HepG2 (cell line): ENCODE measurements around the gene RAP1GAP2. TPM values are rescaled to one million over a fixed set of nuclear protein-coding genes. Genes with fewer than 3 reads are reported as not detected.

ENCODE experiments used
- ATAC-seq: fragments of 200-7000 bp; cut with Tn5 transposase; 3 replicates; pipeline ENCODE4 v1.9.1; 2020; ENCODE audit warnings: mild to moderate bottlenecking, moderate library complexity
- BruUV-seq: library from RNA; stranded (reverse); fragments of 400-500 nt; replicated peaks from 2 replicates; lab custom pipeline; 2021; lab: Mats Ljungman, UMichigan
- CTCF ChIA-PET: fragments of 300-600 bp; formaldehyde crosslinking; extraction: SDS; loops from one replicate; lab custom pipeline; 2021; ENCODE audit warnings: low total read pairs, inconsistent platforms, low intra/inter-chr PET ratio; lab: Yijun Ruan, JAX
- POLR2A ChIA-PET: fragments of 350-600 bp; sonication (Branson Sonifier 250); formaldehyde crosslinking; loops from one replicate; lab custom pipeline; 2020; ENCODE audit warnings: antibody characterized with exemption, inconsistent platforms; lab: Yijun Ruan, JAX
- DNase-seq: peaks from one replicate; pipeline ENCODE4 v3.0.0-alpha.2; 2015; ENCODE audit warnings: low spot score
- FAIRE-seq: peaks from 3 replicates; lab custom pipeline; 2011; peaks lifted over from hg19 to GRCh38; lab: Jason Lieb, UNC
- H2AFZ ChIP-seq: one replicate; pipeline ENCODE4 v1.6.1; 2011; ENCODE audit warnings: low read length, inconsistent platforms
- H3K27ac ChIP-seq: fragments of 300-600 bp; 3 replicates; pipeline ENCODE4 v1.8.0; 2011; ENCODE audit warnings: mixed run types, mild to moderate bottlenecking, mixed read lengths, low read length, inconsistent platforms; ENCODE audit not compliant: insufficient read depth; ENCODE audit errors: extremely low read length
- H3K27me3 ChIP-seq, 2 experiments: fragments of 200-600 bp in 1 of 2; 2 replicates in 1 of 2; 3 replicates in 1 of 2; pipeline versions ENCODE4 v1.6.0 to v1.8.0; 2011; ENCODE audit warnings: low read length in 2 of 2, mild to moderate bottlenecking in 2 of 2, moderate library complexity in 2 of 2, inconsistent platforms in 1 of 2; ENCODE audit not compliant: insufficient read depth in 2 of 2, control insufficient read depth in 1 of 2
- H3K36me3 ChIP-seq, 2 experiments: fragments of 200-600 bp in 1 of 2; replicated peaks in 1 of 2; 2 replicates in 1 of 2; 3 replicates in 1 of 2; pipeline versions ENCODE4 v1.5.1 to v1.8.0; 2011; ENCODE audit warnings: low read length in 2 of 2, inconsistent platforms in 1 of 2; ENCODE audit not compliant: insufficient read depth in 2 of 2, control insufficient read depth in 1 of 2
- H3K4me1 ChIP-seq: 2 replicates; pipeline ENCODE4 v1.5.1; 2012; ENCODE audit warnings: low read length, inconsistent platforms; ENCODE audit not compliant: insufficient read depth
- H3K4me2 ChIP-seq: 2 replicates; pipeline ENCODE4 v1.6.0; 2011; ENCODE audit warnings: low read depth, low read length, inconsistent platforms
- H3K4me3 ChIP-seq, 3 experiments: fragments of 200-600 bp in 1 of 3; sonication (generic), shearing (Covaris generic) in 1 of 3; replicated peaks in 1 of 3; 2 replicates each; pipeline ENCODE4 v1.5.1; 2011 to 2016; ENCODE audit warnings: low read length in 3 of 3, inconsistent platforms in 2 of 3, low read depth in 2 of 3, mild to moderate bottlenecking in 2 of 3, control low read depth in 1 of 3, mixed read lengths in 1 of 3; ENCODE audit not compliant: insufficient read depth in 1 of 3
- H3K79me2 ChIP-seq: one replicate; pipeline ENCODE4 v1.6.1; 2011; ENCODE audit warnings: low read length, inconsistent platforms; ENCODE audit not compliant: insufficient read depth
- H3K9ac ChIP-seq: 2 replicates; pipeline ENCODE4 v1.6.0; 2011; ENCODE audit warnings: mild to moderate bottlenecking, low read depth, low read length, inconsistent platforms; ENCODE audit not compliant: insufficient read depth
- H3K9me3 ChIP-seq: 2 replicates; pipeline ENCODE4 v1.5.1; 2012; ENCODE audit warnings: mild to moderate bottlenecking, low read length
- H4K20me1 ChIP-seq: 2 replicates; pipeline ENCODE4 v1.6.0; 2011; ENCODE audit warnings: inconsistent platforms, mild to moderate bottlenecking, low read length, moderate library complexity; ENCODE audit not compliant: insufficient read depth
- ATAD3A ChIP-seq: sonication (generic); formaldehyde crosslinking; IDR thresholded peaks from 2 replicates; pipeline ENCODE4 v1.4.0; 2020; ENCODE audit warnings: missing genetic modification reagents
- CCAR2 ChIP-seq: fragments of 200-400 bp; formaldehyde crosslinking; optimal IDR thresholded peaks from 2 replicates; pipeline ENCODE3; 2018; ENCODE audit warnings: low read depth, mild to moderate bottlenecking, low read length, moderate library complexity
- FOXA3 ChIP-seq: IDR thresholded peaks from 2 replicates; pipeline ENCODE4 v1.6.1; 2016; ENCODE audit warnings: missing genetic modification reagents, missing compliant biosample characterization
- MYC ChIP-seq: sonication (generic); formaldehyde crosslinking; IDR thresholded peaks from 2 replicates; pipeline ENCODE4 v1.9.0; 2021; ENCODE audit warnings: missing genetic modification reagents, borderline replicate concordance
- ZBTB21 ChIP-seq: sonication (generic); formaldehyde crosslinking; IDR thresholded peaks from 2 replicates; pipeline ENCODE4 v1.4.0; 2020; ENCODE audit warnings: missing genetic modification reagents
- ZFP62 ChIP-seq: sonication (generic); formaldehyde crosslinking; IDR thresholded peaks from 2 replicates; pipeline ENCODE4 v1.4.0; 2020; ENCODE audit warnings: missing genetic modification reagents
- ZNF446 ChIP-seq: sonication (generic); formaldehyde crosslinking; IDR thresholded peaks from 2 replicates; pipeline ENCODE4 v1.5.0; 2020; ENCODE audit warnings: mild to moderate bottlenecking, missing genetic modification reagents
- ZNF484 ChIP-seq: sonication (generic); formaldehyde crosslinking; IDR thresholded peaks from 2 replicates; pipeline ENCODE4 v1.5.1; 2020; ENCODE audit warnings: mild to moderate bottlenecking, low read depth, missing genetic modification reagents, borderline replicate concordance
- ZNF619 ChIP-seq: sonication (generic); formaldehyde crosslinking; IDR thresholded peaks from 2 replicates; pipeline ENCODE4 v1.4.0; 2020; ENCODE audit warnings: mild to moderate bottlenecking, missing genetic modification reagents
- WGBS: methylation state at CpG from one replicate; pipeline ENCODE4 v1.1.6; 2017; ENCODE audit warnings: low lambda C conversion rate; 5-methylcytosine and 5-hydroxymethylcytosine counted together
- in situ Hi-C: cut with HindIII; loops from 2 replicates; pipeline ENCODE4 v1.10.0; 2017; ENCODE audit warnings: low pct_unique_long_range_greater_than_20kb; ENCODE audit not compliant: extremely low pct_ligation_motif_present
- intact Hi-C: fragments of 100-400 bp; cut with micrococcal nuclease; formaldehyde crosslinking; loops from one replicate; pipeline ENCODE4 v1.10.0; 2022; ENCODE audit not compliant: unreplicated experiment
- polyA plus RNA-seq, 8 experiments: library from polyadenylated mRNA; depleted of rRNA in 3 of 8; stranded (reverse) in 7 of 8; unstranded in 1 of 8; fragments of >200 nt; fragmentation: Illumina TruSeq in 4 of 8; extraction: Trizol in 4 of 8; gene quantifications; 2 replicates each; pipeline versions ENCODE4 v1.2.1 to v1.2.3, GENCODE V29; 2011 to 2016; ENCODE audit warnings: low read depth in 4 of 8, missing spikeins in 1 of 8, mixed read lengths in 1 of 8; ENCODE audit not compliant: insufficient read depth in 1 of 8
- total RNA-seq, 5 experiments: library from RNA; depleted of rRNA; stranded (reverse); fragments of >200 nt; fragmentation: Illumina TruSeq; extraction: Trizol; gene quantifications; 2 replicates each; pipeline ENCODE4 v1.2.3, GENCODE V29; 2016; ENCODE audit warnings: low read depth in 1 of 5
- TF ChIP-seq, protein P1 (sequence below): sonication (generic); formaldehyde crosslinking; IDR thresholded peaks from 2 replicates; pipeline ENCODE4 v1.5.0; 2020; ENCODE audit warnings: missing genetic modification reagents
- TF ChIP-seq, protein P2 (sequence below): IDR thresholded peaks from 2 replicates; pipeline ENCODE4 v1.6.1; 2012; ENCODE audit warnings: low read length, improper control_type of control experiment

The RAP1GAP2 gene
- total and polyA plus RNA-seq, 2 of the 13 experiments (the other 11 are each of a cell fraction or from before 2014, with no cell fraction given), result 10.9 to 12.0 TPM

DNA sequence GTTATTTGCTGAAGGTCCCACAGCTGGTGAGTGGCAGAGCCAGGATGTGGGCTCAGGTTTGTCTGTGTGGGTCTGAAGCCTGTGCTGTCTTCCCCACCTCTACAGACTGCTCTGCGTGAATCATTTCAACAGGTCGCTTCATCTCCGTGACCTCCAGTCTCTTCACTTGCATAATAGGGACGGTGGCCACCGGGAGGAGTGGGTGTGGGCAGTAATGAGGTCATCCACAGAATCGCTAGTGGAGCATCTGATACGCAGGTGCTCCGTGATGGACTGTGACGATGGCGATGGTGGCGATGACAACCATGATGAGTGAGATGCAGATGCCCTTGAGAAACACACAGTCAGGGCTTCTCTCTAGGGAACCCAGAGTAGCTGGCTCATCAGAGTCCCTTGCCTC, 120.2 kb downstream of the RAP1GAP2 start (continued):
- no peak for TF ChIP-seq ZNF484 (CRISPR knock-in tag)

DNA sequence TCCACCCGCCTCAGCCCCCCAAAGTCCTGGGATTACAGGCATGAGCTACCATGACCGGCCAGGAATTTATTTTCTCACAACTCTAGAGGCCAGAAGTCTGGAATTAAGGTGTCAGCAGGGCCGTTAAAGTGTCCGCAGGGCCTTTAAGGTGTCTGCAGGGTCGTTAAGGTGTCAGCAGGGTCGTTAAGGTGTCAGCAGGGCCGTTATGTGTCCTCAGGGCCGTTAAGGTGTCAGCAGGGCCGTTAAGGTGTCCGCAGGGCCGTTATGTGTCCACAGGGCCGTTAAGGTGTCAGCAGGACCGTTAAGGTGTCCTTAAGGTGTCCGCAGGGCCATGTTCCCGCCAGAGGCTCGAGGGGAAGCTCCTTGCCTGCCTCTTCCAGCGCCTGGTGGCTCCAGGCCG, 125.2 kb downstream of the RAP1GAP2 start:
- H3K27ac ChIP-seq, result no peak overlapping the region
- no peak for ATAC-seq
- no peaks in the 10 kb centered on the region for H3K79me2 ChIP-seq
- no peak overlapping the region for H3K4me3 ChIP-seq
- H3K4me2 ChIP-seq, result no peak overlapping the region
- ChIA-PET POLR2A (no interaction called here), CTCF (no interaction called here)
- in situ Hi-C loops (no loop called here), intact Hi-C loops (no loop called here)
- no peak overlapping the region for H3K9ac ChIP-seq
- H4K20me1 ChIP-seq, result no peaks in the 10 kb centered on the region
- no peak for FAIRE-seq
- no peak overlapping the region for H2AFZ ChIP-seq
- DNase-seq, result no peak
- no peaks in the 10 kb centered on the region for H3K4me1 ChIP-seq
- no TSS peak for BruUV-seq
- no peaks in the 10 kb centered on the region for H3K9me3 ChIP-seq
- no peaks in the 10 kb centered on the region for H3K36me3 ChIP-seq
- 53% methylated on average over 9 of the region's 18 CpGs for WGBS
- TF ChIP-seq ZNF619 (CRISPR knock-in tag) (no peak), ZFP62 (no peak), MYC (CRISPR knock-in tag) (no peak), ZNF446 (CRISPR knock-in tag) (no peak), ATAD3A (CRISPR knock-in tag) (no peak), FOXA3 (no peak), ZBTB21 (no peak), CCAR2 (no peak)
- TF ChIP-seq, protein P1, sequence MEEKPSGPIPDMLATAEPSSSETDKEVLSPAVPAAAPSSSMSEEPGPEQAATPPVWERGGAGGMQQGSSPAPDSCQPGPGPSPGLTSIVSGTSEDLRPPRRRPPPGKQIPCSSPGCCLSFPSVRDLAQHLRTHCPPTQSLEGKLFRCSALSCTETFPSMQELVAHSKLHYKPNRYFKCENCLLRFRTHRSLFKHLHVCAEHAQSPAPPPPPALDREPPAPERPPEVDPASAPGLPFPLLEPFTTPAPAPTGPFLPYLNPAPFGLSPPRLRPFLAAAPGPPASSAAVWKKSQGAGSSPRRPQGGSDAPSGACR (CRISPR knock-in tag), result no peak
- TF ChIP-seq, protein P2, sequence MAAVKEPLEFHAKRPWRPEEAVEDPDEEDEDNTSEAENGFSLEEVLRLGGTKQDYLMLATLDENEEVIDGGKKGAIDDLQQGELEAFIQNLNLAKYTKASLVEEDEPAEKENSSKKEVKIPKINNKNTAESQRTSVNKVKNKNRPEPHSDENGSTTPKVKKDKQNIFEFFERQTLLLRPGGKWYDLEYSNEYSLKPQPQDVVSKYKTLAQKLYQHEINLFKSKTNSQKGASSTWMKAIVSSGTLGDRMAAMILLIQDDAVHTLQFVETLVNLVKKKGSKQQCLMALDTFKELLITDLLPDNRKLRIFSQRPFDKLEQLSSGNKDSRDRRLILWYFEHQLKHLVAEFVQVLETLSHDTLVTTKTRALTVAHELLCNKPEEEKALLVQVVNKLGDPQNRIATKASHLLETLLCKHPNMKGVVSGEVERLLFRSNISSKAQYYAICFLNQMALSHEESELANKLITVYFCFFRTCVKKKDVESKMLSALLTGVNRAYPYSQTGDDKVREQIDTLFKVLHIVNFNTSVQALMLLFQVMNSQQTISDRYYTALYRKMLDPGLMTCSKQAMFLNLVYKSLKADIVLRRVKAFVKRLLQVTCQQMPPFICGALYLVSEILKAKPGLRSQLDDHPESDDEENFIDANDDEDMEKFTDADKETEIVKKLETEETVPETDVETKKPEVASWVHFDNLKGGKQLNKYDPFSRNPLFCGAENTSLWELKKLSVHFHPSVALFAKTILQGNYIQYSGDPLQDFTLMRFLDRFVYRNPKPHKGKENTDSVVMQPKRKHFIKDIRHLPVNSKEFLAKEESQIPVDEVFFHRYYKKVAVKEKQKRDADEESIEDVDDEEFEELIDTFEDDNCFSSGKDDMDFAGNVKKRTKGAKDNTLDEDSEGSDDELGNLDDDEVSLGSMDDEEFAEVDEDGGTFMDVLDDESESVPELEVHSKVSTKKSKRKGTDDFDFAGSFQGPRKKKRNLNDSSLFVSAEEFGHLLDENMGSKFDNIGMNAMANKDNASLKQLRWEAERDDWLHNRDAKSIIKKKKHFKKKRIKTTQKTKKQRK, result no peak
- no peaks in the 10 kb centered on the region for H3K27me3 ChIP-seq
